Activated effector memory CD4-positive, alpha-beta T cell treated with Interleukin-2 at 50 U/mL for 16 hours (primary cell): ENCODE results near the gene MOXD1.

ENCODE experiments used
- DNase-seq: peaks from one replicate; pipeline ENCODE4 v3.0.0-alpha.2; 2020

MOXD1 gene

DNA sequence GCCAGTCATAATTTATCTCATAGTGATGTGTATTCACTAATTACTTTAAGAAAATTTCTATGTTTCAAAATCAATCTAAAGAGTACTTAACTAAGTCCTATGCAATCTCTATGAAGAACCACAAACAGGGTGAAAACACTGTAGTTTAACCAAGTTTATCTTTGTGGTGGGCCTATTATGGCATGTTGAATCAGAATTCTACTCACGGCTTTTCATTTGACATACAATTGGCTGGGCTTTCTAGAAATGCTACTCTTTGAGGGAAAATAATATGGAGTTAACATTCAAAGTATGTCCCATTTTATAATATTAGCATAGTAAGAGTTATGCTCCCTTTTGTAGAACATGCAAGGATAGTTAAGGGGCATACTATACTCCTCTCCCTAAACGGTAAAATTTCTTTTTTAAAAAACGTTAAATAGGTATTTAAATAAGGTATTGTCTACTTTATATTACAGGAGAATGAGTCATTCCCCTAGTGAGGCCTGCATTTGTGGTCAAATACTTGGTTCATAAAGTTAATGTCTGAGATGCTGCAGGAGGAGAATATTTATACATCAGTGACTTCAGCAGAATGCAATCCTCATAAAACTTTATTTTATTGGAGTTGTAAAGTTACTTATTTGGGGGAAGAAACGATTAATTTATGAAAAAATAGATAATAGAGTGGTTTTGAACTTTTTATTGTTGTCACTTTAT, 1.8 kb downstream of the MOXD1 start:
- DNase-seq, result no peak

DNA sequence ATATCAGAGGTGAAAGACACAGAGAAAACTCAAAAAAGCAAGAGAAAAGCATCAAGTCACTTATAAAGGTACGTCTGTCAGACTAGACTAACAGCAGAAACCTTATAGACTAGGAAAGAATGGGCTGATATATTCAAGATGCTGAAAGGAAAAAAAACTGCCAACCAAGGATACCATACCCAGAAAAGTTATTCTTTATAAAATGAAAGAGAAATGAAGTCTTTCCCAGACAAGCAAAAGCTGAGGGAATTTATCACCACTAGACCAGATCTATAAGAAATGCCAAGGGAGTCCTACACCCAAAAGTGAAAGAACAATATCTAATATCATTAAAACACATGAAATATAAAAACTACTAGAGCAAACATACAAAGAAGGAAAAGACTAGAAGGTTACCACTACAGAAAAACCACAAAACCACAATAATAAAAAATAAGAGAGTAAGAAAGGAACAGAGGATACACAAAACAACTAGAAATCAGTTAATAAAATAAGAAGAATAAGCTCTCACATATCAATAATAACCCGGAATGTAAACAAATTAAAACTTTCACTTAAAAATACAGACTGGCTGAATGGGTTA, 6.2 kb downstream of the MOXD1 start:
- DNase-seq, result no peak

DNA sequence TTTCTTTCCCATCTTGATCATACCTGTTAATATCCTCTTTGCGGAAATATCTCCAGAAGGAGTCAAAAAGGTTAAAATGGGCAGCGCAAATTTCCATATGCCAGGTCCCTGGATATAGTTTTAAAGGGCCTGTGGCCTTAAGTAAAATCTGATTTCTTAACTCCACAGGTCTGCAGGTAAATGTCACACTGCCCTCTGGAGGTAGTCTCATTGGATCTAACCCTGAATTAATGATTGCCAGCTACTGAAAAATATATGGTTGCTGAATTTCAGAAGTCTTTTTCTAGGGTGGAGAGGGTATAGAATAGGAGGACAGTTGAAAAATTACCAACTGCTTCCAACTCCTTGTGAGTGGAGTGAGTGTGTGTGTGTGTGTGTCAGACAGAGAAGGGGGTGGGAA, 8.5 kb downstream of the MOXD1 start:
- no peak for DNase-seq

DNA sequence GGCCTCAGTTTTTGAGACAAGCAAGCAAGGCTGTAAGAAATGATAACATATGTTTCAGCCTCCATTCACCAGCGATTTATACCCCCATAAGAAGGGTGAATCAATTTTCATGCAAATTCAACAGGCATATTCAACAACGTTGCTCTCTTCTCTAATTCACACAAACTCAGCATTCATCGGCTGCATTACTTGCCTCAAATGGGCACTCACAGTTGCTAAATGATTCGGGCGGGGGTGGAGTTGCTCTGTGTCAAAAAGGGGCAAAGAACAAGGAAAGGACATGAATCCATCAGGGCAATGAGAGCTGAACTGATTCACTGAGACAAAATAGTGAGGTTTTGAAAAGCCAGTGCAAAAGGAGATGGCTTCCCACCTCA, 9.0 kb downstream of the MOXD1 start:
- no peak for DNase-seq

DNA sequence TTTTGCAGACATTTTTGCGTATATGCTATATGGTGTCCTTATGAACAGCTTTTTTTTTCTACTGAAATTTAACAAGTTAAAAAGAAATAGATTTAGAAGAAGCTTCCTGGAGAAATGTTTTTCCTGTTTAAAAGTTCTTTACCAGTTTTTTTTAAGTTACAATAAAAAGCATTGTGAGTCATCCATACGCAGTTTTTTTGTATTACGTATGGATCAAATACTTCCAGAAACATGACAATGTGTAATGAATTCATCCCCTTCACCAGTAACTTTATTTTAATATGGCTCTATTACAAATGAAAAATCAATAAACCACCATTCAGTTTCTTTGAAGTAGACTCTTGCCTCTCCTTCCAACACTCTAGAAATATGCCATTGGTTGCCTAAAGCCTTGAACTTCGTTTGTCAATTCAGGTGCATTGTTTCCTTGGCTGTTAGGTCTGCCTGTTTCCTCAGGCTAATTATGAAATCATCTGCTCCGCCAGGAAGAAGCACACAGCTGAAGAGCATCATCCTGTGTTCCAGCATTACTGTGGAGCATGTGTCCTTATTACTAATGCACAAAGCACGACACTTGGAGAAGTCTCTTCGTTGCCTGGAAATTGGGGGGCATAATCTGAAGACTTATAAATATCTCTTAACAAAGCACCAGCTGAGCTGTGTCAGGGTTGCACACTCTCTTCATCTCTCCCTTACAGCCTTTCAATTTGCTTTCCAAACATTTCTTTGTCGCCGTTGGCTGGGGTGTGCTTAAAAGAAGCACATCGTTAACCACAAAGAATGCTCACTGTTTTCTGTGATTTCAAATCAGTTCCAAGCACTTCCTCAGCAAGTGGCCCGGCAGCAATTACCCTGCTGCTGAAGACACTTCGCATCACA, 9.6 kb downstream of the MOXD1 start:
- DNase-seq, result no peak

DNA sequence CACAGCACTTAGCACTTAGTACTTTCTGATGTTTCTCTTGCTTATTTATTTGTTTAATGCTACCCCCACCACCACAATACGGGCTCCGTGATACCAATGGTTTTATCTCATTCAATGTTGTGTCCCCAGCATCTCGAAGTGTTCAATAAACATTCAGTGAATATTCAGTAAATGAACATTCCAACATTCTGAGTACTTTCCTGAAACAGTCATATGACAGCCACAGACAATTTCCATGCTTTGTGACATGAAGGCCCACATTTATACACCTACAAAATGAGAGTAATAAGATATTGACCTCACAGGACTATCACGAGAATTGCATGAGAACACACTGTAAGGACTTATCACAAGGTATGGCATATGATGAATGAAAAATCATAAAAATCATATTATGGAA, 10.8 kb downstream of the MOXD1 start:
- no peak for DNase-seq

DNA sequence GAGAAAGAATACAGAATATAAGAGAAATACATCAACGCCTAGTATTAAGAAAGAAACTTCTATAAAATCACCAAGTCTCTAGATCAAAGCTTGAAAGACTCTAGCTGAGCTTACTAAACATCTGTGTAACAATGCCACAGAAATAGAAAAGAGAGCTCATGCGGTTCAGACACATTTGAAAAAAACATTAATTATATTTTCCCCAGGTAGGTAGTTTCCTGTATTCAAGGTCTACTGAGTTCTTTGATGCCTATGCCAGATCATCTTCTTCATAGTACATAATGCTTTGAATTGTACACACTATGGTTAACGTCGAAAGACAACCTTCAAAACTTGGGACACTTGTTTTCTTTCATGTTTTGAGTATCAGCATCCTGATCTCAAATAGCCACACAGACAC, 11.3 kb downstream of the MOXD1 start:
- no peak for DNase-seq

DNA sequence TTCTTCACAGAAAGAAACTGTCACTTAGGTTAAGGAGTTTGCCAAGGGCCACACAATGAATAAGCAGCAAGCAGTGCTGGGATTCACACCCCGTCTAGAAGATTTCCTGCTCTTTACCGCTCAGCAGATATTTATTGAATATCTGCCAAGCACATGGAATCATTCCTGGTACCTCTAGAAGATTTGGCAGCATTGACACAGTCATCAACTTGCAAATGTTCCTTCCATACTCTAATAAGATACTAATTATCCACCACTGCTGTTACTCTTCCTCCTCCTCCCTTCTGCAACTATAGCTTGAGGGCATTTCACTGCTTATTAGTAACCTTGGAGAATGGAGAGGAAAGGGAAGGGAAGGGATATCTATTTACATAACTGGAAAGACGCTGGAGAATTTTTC, 13.0 kb downstream of the MOXD1 start:
- DNase-seq, result no peak

DNA sequence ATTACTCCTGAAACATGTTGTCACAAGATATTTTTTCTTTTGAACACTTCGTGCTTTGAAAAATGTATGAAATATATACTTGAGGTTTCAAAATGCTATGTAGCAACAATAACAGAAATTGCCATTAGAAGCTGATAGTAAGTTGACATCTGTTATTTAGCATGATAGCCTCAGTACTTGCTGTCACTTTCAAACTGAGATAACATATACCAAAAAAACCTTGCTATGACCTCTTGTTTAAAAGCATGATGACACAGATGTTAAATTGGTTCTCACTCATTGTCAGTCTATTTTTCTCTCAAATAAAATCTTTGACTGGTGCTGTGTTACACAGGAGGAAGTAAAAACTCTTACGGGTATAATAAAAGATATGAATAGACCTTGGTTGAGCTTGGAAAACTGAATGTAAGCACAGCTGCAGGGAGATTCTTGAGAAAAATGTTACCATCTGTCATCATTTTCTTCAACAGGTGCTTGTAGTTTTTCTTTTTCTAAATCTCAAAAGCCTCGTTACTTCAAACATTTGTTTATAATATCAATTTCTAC, 18.6 kb downstream of the MOXD1 start:
- DNase-seq, result no peak

DNA sequence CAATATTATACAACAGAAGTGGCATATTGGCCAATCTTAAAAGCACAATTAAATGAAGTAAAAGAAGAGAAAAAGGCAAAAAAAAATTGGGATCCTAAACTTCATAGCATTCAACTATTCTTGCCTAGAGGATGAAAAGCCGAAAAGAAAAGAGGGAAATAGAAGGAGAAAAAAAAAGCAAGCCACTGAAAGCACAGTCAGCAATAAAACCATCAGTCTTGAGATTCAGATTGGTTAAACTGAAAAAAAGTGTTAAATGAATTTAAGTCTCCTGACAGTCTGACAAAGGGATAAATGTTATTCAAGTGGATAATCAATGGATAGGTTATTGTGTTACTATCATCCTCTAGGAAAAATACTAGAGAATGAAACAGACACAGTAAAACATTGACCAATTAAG, 19.9 kb downstream of the MOXD1 start:
- no peak for DNase-seq

DNA sequence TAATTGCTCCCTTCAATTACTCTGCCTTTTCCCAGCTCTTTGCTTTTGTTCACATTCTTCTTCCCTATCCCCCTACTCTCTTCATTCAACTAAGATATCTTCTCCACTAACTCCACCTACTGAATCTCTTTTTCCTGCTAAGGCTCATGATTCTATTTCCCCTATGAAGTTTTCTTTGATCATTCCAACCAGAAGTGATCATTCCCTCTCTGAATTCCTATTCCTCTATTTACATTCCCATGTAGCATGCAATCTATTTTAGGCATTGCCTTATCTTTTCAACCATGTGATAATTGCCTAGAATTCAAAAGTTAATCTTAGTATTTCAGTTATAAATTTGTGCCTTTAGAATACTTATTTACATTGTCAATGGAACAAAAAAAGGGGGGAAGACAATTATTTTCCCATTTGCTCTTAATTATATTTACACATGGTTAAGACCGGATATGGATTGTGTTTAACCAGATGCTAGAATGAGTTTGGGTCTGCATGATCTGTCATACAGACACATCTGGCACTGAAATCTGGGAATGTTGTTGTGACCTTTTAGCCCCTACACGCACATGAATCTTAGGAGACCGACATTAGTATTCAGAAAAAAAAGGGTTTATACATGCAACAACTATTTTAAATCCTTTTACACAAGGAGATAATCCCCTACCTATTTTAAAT, 20.8 kb downstream of the MOXD1 start:
- no peak for DNase-seq

DNA sequence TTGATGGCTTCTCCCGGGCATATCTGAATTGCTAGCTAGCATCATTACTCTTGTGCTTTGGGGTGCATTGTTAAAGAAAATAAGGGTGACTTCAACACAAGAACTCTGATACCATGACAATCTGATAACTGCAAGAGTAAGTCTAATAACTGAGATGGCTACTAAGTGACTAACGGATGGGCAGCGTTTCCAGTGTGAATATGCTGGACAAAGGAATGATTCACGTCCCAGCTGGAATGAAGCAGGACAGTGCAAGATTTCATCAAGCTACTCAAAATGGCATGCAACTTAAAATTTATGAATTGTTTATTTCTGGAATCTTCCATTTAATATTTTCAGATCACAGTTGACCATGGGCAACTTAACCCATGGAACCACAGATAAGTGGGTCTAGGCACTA, 31.7 kb downstream of the MOXD1 start:
- no peak for DNase-seq

DNA sequence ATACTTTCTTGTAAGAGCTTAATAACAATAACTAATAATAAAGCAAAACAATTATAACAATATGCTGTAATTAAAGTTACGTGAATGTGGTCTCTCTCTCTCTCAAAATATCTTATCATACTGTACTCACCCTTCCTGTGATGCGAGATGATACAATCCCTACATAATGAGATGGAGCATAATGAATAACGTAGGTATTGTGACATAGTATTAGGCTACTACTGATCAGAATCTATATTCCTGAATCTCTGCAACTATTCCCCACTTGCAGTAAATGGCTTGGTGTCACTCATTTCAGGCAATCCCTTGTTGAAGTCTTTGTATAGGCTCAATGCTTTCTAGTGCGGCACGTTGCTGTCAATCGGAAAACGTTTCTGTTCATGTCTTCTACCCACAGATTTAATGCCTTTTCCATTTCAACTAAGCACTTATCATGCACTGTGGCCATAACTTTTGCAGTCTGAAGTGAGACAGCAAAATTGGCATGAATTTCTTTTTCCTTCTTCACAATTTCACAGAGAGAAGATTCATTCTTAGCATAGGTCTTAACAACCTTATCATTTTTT, 32.3 kb downstream of the MOXD1 start:
- DNase-seq, result no peak

DNA sequence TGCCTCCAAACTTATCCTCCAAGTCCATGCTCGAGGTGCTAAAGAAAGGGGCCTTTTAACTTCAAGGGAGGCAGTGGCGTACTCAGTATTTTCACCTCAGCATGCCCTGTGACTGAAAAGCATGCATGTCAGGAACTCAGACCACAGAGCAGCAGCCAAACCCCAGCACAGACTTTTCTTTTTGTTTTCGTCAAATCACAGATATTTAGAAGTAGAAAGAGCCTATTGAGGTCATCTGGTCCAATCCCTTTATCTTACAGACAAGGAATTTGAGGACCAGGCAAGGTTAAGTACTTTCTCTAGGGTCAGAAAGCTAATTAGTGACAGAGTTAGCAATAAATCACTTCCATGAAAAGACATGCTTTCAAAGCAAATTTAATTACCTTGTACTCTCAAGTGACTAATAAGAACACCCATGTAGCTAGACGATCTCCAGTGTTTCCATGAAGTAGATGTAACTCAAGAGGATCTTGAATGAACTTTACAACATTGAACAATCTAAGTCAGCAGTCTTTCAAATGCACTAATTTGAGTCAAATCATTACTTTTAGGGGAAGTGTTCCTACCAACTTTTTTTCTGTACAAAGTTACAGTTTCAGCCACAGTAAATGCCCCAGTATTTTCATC, 35.9 kb downstream of the MOXD1 start:
- DNase-seq, result no peak

DNA sequence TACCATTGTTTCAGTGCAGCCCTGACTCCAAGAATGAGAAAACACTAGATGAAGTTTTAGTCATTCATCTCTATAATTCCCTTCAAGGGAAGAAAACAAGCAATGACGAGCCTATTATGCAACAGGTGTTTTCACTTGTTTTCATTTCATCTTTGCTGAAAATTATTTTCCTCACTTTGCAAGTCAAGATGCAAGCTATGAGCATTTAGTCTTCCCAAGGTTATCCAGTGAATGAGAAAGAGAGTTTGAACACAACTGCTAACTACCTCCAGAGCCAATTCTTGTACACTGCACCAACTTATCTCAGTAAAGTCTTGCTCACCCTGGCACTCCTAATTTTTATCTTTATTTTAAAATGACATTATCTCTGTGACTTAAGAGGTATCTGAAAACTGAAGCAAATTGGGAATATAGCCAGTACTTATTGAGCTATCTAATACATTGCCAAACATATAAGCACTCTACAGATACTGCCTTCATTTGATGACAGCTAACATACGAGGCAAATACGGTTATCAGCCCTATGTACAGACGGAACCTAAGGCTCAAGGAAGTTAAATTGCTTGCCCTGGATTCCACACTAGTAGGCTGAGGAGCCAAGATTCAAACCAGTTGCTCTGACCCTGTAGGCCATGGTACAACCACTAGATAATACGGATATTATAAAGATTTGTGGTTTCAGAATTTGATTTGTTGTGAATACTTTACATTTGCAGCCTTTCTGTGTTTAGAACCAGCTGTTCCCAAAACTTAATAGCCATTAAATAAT, 36.8 kb downstream of the MOXD1 start:
- no peak for DNase-seq

DNA sequence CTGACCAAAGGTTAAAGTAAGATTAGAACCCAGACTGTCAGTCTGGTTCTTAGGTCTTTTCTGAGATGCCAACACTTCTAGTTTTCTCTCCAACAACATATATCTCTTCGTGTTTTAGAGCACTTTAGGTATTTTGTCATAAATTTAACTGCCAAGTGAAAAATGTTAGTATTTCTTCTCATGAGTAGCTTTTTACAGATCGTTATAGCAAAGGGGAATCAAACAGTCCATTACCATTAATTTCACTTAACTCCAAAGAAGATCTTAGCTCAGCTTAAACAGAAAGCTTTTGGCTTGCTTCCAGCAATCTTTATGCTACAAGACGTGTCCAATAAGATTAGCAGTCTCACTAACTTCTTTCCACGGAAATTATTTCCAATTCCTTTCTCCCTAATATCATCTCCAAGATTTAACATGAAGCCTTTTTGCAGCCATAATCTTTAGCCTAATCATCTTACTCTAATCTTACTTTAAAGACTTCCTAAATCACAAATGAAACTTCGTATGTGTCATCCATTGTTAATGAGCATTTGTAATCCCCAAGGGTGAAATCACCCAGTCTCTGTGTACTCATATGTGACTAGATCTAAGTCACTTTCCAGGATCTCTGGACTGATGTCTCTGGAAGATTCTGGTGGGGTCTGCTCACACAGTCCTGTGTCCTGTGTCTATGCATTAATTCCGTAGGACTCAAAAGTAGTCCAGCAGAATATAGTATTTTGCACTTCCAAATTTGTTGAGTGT, 38.7 kb downstream of the MOXD1 start:
- no peak for DNase-seq

DNA sequence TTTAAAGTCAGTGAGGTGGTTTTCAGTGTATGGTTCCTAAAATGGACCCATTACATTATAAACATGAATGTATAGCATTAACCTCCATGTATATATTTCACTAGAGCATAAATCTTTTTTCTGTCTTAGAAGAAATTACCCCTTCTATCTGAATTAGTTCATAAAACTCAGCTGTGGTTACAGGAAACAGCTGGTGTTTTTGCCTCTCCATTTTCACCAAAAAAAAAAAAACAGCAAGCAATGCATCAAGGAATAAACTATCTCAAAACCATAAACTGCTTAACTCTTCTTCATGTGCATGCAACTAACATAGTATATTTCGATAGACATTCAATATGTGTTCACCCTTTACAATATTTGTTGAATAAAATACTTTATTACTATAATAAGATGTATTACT, 40.2 kb downstream of the MOXD1 start:
- no peak for DNase-seq

DNA sequence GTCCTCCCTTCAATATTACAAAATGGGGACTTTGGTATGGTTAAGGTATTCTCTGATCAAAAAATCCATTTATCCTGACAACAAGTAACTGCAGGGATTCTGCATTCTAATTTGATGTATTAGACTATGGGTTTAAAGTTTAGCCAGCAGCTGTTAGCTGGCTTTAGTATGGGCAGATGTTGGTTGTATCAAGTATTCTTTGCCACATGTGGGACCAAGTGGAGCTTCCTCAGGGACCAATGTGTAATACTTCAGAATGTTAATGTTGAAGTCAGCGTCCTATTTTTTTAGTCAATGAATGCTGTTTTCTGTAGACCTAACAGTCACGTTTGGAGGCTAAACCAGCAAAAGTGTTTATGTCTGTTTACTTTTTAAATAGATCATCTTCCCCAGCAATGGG, 41.4 kb downstream of the MOXD1 start:
- DNase-seq, result no peak

DNA sequence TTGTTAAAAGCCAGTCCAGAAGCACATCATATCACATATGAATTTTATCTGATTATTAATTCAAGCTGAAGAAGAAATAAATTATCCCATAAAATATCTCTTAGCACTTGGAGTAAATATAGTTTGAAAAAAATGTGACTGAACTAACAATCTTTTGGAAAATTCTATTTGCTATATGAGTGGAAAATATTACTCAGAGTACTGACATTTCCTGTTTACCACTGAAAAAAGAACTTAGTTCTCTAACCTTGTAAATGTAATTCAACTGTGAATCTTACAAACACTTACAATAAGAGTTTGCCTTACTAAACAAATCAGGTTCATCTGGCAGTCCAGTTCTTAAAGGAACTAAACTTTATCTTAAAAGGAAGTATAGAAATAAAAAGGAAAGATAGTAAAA, 44.2 kb downstream of the MOXD1 start:
- no peak for DNase-seq

DNA sequence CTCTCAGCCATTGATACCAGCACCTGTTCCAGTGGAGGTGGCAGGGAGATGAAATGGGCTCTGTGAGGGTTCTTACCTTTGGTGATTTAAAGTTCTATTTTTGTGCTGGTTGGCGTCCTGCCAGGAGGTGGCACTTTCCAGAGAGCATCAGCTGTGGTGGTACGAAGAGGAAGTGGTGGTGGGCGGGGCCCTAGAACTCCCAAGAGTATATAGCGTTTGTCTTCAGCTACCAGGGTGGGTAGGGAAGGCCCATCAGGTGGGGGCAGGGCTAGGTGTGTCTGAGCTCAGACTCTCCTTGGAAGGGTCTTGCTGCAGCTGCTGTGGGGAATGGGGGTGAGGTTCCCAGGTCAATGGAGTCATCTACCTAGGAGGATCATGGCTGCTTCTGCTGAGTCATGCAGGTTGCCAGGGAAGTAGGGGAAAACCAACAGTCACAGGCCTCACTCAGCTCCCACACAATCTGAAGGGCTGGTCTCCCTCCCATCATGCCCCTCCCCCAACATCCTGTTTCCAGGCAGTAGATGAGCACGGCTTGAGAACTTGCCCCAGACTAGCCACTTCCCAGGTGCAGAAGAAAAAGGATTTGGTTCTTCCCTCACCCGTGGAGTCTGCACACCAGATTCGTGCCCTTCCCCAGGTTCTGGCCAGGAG, 46.6 kb downstream of the MOXD1 start:
- DNase-seq, result peak; percentile 15
